CD4-positive, alpha-beta T cell treated with Interleukin-10 for 1 hour (primary cell): ENCODE data around the gene CXorf66.
"Not testable (repeated sequence)": the region's sequence is repeated elsewhere in the genome, so short reads cannot be mapped to it uniquely, and the experiment has no call there.

Source experiments
- DNase-seq: peaks from one replicate; pipeline ENCODE4 v3.0.0-alpha.2; 2020

The CXorf66 gene, protein sequence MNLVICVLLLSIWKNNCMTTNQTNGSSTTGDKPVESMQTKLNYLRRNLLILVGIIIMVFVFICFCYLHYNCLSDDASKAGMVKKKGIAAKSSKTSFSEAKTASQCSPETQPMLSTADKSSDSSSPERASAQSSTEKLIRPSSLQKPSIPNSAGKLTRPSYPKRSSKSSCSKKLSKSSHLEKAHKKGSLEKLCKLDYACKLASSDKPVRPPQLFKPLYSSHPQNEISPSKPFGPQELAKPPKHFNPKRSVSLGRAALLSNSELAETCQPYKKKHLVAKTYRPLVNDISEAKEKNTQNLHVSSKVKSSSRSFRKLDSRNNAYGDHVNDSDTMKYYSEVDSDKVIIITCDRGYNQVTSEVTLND

GRCh38 chrX:139965421-139965820 lies at the start of gene CXorf66:
CXorf66 (minus strand) TSS chrX:139965521; CDS start chrX:139965496, 25 bp downstream.
- DNase-seq = no peak

- DNase-seq = no peak
Observed at GRCh38 chrX:139982856-139983255, 17.5 kb upstream of the CXorf66 start.

- no peak for DNase-seq
Observed at GRCh38 chrX:139974471-139974870, 9.2 kb upstream of the CXorf66 start.

DNA sequence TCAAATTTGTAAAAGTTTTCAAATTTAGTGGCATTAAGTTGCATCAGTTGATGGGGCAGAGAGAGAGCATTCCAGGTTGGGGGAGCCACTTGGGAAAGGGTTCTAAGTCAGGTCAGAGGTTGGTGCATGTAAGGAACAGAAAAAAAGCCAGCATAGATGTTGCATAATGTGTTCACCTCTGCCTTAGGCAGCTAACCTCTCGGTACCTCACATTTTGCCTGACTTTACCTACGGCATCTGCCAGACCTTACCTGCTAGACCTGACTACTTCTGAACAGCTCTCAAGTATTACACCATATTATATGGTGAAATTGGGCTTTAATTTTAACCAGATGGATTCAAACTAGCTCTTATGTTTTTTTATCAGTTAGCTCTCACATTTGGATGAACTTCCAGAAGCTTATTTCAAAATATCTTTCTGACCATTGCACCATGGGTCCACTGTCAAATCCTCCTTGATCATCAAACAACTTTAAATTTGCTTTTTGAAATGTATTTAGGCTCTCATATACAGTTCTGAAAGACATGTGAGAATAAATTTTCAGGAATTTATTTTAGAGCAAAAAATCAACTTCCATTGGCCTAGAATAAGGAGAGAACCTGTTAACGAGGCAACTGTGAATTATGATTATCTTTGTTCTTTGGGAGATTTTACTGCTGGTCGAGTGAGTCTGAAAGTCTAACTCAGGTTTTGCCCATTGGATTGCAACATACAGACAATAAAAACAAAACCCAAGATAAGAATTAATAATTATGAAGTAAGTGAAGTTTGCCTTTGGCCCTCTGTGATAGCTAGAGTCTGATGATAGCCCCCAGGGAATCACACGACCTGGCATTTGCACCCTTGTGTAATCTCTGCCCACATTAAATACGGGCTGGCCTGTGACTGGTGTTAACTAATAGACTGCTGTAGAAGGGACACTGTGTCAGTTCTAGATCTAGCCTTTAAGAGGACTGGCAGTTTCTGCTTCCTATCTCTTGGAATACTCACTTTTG lies 7.6 kb upstream of the CXorf66 start:
- DNase-seq = no peak

DNA sequence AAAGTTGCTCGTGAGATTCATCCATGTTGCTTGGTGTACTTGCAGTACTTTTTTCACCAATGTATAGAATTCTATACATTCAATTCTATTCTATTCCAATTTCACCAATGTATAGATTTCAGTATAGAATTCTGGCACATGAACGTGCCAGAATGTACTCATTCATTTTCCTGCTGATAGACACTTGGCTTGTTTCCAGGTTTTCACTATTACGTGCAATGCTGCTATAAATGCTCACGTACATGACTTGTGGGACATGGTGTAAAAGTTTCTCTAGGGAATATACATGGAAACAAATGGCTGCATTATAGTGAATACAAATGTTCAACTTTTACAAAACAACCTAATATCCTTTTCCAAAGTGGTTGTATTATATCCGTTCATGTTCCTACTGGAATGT lies 6.8 kb upstream of the CXorf66 start:
- DNase-seq = no peak

DNA sequence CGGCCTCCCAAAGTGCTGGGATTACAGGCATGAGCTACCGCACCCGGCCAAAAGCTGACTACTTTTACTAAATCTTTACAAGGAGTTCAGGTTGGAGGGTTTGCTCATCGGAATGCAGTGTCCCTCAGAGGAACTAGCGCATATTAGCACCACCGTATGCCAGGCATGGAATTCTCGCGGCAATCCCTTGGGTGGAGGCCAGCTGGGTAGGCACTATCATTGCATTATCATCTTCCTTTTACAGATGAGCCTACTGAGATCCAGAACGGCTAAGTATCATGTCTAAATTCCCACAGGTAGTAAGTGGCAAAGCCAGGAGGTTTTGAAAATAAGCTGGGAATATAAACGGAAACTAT lies 6.1 kb upstream of the CXorf66 start:
- no peak for DNase-seq

- no peak for DNase-seq
Observed at GRCh38 chrX:139969286-139969685, 4.0 kb upstream of the CXorf66 start.

DNA sequence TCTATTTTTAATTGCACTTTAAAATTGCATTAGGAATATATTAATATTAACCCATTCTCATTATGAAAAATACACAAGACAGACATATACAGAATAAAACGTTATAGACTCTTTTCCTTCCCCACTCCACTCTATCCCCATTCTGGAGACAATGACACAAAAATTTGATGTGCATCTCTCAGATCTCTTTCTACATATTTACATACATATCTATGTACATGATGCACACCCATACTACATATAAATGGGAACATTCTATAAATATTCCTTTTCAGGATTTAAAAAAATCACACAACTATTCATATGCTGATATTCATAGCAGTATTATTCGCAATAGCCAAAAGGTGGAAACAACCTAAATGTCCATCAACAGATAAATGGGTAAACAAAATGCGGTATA lies 2.4 kb upstream of the CXorf66 start:
- DNase-seq = no peak

DNA sequence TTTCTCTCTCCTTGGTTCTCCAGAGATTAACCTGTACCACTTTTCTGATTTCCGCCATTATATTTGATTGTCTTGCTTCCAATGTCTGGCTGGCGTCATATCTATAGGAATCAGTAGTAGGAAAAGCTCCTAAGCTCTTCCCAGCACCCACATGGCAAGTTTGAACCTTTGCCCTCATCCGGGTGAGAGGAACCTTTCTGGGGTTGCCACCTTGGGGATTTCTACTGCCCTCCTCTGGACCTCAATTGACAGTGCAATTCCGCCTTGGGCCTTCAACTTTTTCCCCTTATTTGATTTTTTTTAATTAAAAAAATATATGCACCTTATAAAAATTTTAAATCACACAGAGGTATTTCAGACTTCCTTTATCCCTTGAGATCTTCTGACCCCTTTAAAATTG lies 2.0 kb upstream of the CXorf66 start:
- DNase-seq = no peak

DNA sequence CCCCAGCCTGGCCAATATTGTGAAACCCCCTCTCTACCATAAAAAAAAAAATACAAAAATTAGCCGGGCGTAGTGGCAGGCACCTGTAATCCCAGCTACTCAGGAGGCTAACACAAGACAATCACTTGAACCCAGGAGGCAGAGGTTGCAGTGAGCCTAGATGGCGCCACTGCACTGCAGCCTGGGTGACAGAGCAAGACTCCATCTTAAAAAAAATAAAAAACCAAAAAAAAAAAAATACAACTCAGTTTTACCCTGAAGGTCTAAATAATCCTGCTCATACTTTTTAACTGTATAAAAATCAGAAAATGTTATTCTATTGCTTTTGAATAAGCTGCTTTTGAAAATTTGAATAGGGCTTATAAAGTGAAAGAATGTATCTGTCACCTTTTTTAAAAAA lies 838 bp upstream of the CXorf66 start:
- peak; percentile 0 for DNase-seq

- DNase-seq = not testable (repeated sequence)
Observed at GRCh38 chrX:139961091-139961490, 4.2 kb downstream of the CXorf66 start.

DNA sequence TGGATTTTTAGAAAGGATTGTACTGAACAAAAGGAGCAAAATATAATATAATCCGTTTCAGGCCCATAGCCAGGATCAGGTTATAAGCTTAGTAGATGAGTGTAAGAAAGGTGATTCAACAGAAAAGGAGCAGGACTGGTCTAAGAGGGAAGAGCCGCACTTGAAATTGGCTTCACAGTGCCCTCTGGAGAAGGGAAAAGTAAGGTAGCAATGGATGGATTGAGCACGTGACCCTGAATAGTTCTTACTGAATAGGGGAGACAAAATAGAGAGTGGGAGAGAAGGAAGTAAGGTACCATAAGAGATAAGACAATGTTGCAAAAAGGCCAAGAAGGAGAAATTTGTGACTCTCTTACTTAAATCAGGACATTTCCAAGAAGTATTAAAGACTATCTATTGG lies 15.6 kb downstream of the CXorf66 start:
- DNase-seq = no peak

DNA sequence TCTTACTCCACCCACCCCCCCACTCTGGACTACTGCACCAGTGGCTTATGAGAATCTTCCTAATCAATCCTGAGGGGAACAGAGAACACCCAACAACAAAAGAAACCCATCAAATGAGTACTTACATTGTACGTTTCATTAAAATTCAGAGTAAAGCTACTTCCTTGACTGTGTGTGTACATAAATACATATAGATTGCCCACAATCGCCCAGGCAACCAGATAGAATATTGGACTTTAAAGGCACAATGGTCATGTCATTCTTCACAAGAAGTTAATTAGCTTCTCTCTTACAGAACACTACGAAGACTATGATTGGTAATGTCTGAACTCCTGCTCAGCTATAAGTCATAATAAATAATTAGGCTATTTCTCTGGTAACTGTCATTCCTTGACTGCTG lies 20.2 kb downstream of the CXorf66 start:
- DNase-seq = no peak

GRCh38 chrX:139936259-139936658 lies 29.1 kb downstream of the CXorf66 start:
- no peak for DNase-seq

DNA sequence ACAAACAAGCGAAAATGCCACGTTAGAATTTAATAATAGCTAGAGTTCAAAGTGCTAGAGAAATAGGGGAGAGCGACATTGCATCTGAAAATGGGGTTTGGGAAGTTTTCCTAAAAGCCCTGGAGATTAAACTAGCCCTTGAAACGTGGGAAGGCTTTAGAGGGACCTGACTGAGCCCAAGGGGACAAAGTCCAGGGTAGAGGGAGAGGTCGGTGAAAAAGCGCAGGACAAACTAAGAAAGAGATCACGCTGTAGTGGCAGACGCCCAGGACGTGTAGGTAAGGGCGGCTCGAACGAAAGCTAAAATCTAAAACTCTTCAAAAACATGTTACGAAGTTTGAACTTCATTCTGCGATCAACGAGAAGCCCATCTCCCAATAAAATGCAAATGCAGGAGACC lies 31.4 kb downstream of the CXorf66 start:
- no peak for DNase-seq

DNA sequence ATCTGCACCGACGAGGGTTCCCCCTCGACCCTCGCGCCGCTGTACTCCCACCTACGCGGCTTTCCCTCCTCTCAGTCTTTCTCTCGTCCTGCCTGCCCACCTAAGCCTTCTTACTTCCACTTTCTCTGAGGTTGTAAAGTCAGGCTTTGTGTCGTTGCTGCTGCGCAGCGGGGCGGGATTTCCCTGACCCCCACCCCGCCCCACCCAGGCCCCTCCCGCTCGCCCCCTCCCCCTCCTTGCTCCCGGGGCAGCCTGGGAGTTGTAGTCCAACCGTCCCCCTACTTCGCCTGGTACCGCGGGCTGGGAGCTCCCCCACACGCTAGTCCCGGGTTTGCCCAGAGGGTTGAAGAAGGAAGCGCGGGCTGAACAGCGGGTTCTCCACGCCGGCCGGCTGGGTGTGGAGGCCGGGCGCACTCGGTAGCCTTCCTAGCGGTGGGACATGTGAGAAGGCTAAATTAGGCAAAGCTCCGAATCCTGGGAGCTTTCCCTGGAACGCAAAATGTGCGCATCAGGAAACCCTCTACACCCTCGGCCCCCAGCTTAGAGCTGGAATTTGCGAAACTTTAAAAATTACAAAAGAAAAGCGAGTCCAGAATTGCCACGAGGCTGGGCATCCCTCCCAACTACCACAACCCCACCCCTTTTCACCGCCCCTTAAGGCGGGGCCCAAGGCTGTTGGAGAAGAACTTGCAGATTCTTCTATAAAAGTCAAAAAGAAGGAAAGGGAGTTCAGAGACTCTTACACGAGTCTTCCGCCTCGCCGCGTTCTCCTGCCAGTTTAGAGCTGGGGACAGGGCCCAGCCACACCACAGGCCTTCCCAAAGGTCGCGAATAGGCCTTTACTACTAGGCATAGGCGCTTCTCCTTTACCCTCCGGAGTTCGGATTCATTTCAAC lies 32.2 kb downstream of the CXorf66 start, which contains the start of gene ATP11C:
Gene ATP11C (minus strand): TSS at position 153 of the 896 bp plus-strand sequence. CDS start 1,011 bp downstream, outside the sequence.
- peak; percentile 86 for DNase-seq

DNA sequence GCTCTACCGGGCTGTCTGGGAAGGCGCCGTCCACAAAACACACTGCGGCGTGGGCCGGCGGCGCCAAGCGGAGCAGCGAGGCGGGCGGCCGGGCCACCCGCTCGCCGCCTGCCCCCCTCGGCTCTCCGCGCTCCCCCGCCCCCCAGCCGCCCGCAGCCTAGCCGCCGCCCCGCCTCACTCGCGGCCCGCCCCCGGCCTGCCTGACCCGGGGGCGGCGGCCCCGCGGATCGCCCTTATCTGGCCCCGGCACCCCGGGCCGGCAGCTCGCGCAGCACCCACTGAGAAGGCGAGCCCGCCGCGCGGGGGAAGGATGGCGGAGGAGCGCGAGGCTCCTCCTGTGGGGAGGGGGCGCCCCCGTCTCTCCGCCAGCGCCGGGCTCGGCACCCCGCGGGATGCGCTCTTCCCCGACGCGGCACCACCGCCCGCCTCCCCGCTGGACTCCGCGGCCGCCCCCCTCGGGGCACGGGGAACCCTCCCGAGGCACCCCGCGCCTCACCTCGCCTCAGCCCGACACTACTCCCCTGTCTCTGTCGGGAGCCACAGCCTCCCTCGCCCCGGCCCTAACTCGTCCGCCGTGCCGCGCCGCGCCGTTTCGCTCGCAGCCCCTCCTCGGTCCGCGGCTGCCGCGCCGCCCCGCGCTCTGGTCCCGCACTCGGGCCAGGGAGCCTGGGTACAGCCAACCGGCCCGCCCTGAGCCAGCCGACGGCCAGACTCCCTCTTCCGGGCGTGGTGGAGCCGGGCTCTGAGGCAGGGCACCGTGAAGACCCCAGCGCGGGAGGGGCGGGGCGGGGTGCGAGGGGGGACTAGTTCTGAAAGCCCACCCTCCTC lies 33.0 kb downstream of the CXorf66 start:
- peak; percentile 56 for DNase-seq

GRCh38 chrX:139931646-139932072 lies 33.7 kb downstream of the CXorf66 start:
- DNase-seq = no peak

- DNase-seq = peak; percentile 13
Observed at GRCh38 chrX:139930916-139931645, 34.2 kb downstream of the CXorf66 start.

DNA sequence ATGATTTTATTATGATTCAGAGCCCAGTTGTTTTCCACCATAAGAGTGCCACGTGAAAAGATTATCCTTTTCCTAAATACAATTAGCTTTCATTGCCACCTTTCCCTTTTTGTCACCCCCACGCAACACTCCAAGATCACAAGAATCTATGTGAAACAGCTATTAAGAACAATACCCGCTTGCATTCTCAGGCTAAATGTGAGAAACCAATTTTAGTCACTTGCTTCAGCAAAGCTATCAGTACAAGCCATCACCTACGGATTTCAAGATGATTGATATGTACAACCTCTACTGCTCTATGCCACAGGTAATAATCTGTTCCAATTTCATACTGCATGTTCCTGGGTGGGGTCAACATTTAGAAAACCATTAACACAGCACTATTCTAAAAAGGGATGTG lies 34.9 kb downstream of the CXorf66 start:
- no peak for DNase-seq

DNA sequence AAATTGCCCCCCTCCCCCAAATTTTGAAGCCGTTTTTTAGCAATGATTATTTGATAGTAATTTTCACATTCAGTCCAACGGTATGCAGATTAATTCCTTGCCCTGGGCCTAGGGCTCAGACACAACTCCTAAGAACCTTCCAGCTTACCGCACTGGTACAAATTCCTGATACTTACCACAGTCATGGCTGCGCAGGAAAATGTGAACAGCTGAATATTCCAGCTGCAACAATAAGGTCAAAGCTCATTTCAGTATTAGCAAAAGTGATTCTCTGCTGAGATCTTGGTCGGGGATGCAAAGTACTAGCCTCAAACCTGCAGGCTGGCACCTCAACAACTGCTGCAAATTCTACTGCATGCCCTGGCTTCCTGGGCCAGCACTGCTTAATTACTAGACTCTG lies 35.4 kb downstream of the CXorf66 start:
- no peak for DNase-seq
